Bone marrow (tissue), 2 donors: Measurements from ENCODE around the gene JPH2.
A peak's percentile ranks its signal among the peaks of the same experiment; 100 is the strongest.
"Not testable (repeated sequence)": the region's sequence is repeated elsewhere in the genome, so short reads cannot be mapped to it uniquely, and the experiment has no call there.

Experiments used
- DNase-seq, 2 donors: peaks; one replicate each; lab custom pipeline; 2025; lab: John Stamatoyannopoulos, UW

Gene JPH2

DNA sequence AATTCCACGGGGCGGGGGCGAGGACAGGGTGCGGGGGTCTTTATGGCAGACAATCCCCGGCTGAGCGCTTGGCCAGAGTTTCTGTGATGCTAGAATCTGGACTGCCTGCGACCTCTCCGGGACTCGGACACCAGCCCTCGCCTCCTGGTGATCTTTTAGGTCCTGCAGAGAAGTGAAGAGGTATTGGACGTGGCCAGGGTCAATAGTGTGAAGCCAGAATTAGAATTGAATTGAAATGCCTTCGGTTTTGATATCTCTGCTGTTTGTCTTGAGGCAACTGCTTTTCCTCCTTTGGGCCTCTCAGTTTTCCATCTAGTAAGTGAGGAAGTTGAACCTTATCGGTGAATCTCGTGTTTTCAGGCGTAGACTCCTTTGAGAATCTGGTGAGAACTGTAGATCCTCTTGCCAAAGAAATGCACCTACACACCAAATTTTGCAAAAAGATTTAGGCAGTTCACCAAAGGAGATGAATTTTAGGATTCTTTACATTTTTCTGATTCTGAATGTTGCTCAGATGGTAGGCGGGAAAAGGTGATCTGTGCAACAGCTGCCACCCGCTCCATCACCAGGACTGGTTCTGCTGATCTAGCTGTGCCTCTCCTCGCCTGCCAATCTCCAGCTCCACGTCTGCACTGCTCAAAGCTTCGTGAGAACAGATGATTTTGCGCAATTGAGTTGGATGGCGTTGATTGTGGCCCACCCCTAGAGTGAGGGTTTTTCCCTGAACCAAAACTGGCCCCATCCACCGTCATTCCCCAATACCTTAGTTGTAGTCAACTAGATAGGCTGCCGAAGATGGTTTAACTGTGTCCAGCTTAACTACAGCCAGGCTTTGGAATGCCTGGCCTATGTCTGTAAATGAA is 24.4 kb upstream of the JPH2 start:
- no peak for DNase-seq

DNA sequence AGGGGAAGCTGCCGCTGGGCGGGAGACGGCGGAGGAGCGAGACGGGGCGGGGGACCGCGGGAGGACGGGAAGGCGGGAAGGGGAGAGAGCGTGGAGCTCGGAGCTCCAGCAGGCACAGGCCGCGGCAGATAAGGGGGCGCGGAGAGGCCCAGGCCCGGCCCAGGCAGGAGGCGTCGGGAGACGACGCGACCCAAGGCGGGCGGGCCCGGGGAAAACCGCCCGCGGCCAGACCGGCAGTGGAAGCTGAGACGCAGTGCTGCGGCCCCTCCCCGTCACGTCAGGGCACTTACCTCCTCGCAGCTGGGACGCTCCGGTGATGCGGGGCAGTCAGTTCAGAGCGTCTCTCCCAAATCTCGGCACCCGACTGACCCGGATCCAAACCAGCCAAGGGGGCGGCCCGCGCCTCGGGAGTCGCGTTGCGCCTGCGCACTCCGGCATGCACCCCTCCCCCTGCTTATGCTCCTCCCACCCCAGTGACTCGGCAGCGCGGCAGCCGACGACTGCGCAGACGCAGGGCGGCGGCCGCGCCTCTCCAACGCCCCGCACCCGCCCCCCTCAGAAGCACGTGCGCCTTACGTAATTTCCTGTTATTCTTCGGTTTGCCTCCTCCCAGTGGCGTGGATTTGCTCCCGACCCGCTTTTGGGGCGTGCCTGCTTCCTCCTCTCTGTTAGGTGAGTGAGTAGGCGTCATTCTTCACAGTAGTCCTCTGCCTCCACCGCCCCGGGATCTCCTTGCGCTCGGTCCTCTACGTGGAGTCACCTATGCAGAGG is 23.6 kb upstream of the JPH2 start, which contains the start of gene OSER1:
Gene OSER1, minus strand, starts transcription at position 366 of the 771 bp plus-strand sequence. CDS start 3,814 bp downstream, outside the sequence.
- DNase-seq = peak; percentile 91 to 95

DNA sequence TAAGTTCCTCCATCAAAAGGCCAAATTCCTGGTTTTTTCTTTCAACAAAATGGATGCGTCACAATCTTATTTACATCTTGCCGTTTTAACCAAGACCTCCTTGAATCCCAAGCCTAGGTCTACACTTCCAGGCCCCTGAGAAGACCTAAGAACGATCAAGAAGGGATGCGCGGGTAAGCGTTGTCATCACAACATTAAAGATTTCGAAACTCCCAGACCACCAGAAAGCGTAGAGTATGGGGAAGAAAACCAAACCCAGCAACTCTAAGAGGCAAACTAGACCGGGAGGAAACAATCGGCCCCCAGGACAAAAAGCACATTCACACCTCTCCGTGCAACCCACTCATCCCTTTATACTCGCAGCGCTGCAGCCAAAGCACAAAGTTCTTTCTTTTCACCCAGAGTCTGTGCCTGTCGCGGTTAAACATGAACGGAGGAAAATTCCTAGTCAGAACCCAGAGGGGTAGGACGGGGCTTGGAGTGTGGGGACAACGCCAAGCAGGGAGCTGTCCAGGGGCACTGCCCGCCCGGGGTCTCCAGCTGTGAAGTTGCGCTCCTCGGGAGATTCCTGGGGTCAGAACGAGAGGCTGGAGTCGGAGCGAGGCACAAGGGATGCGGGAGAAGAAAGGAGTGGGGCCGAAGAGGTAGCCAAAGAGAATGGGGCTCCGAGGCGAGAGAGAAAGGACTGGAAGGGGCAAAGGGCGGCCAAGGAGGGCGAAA is 22.9 kb upstream of the JPH2 start:
- DNase-seq = no peak

DNA sequence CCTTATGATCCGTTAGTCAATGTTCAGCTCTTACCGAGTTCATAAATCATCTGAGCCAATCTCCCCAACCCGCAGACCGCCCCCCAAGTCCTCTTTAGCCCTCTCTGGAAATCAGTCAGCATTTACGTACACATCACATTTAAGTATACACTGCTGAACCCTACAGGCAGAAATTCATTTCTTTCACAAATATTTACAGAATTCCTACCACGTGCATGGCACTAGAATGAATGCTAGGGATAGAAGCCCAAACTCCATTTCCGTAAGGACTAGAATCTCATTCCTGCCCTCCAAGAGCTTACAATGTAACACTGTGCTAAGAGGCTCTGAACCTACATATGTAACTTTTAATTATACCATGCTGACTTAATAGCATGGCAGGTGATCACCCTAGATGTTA is 21.8 kb upstream of the JPH2 start:
- DNase-seq = no peak

DNA sequence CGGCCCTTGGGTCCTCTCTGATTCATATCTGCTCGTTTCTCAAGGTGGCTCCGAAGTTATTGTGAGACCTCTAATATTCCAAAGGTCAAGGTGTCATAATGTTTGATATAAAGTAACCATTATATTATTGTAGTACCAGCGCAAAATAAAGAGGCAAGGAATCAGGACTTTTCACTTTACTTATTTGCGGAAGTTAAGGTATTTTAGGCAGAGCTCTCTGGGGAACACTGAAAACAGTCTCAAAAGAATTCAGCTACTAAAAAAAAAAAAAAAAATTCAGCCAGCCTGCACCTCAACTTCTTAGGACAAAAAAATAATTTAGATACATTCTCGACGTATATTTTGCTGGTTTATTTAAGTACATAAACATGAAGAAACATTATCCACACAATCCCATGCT is 21.2 kb upstream of the JPH2 start:
- DNase-seq = no peak

DNA sequence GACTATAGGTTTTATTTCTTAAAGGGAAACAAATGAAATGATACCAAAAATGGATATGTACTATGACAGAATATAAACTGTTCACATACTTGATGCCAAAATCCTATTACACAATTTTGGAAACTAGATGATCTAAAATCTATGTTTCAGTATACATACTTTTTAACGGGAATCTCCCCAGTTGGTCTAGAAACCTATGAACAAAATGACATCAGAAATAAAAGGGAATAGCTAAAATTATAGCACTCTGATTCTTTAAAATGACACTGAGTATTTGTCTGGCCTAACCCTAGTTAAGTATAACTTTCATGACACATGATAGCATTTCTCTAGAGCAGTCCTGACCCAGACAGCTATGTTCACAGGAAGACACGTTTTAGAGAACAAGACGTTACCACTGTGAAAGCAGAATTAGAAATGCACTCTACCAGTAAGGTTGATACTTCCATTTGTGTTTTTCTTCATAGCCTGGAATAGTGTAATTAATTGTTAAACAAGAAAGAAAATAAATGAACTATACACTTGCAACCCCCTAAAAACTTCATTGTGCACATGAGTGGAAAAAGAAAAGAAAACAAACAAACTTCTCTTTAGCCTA is 20.2 kb upstream of the JPH2 start:
- DNase-seq = no peak

DNA sequence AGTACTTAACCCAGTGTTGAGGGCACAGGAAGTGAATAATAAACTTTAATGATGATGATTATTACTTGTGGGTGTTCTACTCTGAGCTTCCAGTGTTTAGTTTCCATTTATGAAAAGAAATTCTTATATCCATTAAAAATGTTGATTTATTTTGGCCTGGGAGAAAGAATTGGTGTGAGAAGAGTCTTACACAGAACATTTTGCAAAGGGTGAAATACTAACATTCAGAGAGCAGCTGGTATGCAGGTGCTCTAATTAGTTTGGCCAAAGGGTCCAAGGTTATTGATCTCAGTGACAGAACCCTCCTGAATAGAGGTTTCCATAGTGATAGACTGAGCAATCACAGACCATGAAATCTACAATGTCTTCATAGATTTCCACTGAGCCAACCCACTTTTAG is 19.1 kb upstream of the JPH2 start:
- no peak for DNase-seq

DNA sequence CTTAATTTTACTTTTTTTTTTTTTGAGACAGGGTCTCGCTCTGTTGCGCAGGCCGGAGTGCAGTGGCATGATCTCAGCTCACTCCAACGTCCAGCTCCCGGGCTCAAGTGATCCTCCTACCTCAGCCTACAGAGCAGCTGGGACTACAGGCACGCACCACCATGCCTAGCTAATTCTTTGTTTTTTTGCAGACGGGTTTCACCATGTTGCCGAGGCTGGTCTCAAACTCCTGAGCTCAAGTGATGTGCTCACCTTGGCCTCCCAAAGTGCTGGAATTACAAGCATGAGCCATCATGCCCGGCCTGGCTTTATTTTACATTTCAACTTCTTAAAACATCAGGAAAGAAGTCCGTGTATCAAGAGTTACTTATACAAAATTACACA is 17.8 kb upstream of the JPH2 start:
- no peak for DNase-seq

DNA sequence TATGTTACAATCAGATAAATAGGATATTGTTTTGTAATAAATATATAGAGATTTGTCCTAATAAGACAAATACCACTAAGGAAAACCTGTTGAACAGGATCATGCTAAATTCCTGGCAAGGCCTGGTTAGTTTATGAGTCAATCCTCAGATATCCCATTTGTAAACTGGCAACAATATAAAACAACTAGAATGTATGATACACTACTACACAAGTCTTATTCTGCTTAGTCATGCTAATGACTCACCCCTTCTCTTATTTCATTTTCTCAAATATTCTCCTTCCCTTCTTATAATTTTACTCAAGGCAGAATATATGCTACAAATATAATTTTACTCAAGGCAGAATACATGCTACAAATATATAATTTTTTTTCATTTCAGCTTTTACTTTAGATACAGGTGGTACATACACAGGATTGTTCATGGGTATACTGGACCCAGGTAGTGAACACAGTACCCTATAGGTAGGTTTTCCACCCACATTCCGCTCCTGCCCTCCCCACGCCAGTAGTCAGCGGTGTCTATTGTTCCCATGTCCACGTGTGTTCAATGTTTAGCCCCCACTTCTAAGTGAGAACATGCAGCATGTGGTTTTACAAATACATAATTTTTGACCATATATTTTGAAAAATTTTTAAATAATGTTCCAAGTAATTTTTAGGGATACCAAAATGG is 17.3 kb upstream of the JPH2 start:
- peak in 1 of 2 donors; percentile 38 for DNase-seq

DNA sequence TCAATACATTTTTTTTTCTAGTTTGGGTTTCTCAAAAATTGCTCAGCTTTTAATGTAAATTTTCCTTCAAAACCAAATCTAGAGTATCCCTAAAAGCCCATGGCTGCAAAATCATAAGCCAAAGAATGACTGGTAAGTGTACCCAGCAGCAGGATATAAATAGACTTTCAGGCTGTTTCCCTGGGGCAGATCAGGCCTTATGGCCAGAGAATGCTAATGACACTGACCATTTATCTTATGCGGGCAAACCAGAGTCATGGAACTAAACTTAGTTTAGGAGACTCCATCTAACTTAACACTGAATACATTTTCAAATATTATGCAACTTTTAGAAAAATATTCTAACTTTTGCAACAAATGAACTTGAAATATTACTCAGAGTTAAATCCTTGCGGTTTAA is 16.2 kb upstream of the JPH2 start:
- DNase-seq = no peak

DNA sequence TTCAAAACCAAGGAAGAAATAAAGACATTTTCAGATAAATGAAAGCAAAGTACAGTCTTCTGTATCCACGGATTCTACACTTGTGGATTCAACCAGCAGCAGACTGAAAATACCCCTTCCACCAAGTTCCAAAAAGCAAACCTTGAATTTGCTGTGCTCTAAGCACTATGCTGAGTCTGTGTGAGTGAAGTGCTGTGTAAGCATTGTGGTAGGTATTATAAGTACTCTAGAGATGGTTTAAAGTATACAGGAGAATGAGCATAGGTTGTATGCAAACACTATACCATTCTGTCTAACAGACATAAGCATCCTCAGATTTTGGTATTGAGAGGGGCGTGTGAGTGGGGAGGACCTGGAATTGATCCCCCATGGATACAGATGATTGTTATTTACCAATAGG is 14.0 kb upstream of the JPH2 start:
- DNase-seq = no peak

DNA sequence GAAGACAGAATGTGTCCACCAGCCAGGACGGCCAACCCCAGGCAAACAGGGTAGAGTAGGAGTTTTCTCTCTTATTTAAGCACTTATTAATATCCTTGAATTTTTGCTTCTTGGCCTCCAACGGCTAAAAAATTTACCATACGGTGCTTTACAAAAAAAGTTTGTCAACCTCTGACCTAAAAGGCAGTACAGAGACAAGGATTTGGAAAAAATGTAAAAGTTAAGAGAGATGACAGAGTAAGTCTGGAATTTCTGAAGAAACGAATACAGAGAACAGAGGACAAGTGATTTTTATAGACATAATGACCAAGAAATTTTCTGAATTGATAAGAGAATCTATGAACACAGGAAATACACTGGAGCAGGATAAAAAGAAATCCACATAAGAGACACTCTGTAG is 13.4 kb upstream of the JPH2 start:
- DNase-seq = no peak

DNA sequence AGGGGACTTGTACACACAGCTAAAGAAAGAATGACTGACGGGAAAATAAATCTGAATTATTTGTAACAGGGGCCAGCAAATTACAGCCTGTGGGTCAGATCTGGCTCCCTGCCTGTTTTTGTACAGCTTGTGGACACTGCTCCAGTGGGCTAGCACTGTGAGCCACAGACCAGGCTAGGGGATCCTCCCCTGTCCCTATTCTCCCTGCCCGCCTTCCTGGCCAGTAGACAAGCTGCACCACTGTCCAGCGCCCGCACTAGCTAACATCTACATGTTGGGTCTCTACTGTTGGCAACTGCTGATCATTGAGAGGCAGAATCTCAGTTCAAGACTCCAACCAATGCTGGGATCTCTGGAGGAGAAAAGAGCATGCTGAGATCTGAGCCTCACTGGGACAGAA is 12.9 kb upstream of the JPH2 start:
- DNase-seq = no peak

DNA sequence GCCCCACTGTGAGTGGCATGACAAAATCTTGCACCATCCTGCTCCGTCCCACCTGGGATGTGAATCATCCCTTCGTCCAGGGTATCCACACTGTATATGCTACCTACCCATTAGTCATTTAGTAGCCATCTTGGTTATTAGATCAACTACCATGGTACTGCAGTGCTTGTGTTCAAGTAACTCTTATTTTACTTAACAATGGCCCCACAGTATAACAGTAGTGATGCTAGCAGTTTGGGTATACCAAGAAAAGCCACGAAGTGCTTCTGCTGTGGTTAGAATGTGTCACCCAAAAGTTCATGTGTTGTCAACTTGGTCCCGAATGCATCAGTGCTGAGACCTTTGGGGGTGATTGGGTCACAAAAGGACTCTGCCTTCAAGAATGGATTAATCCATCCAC is 11.9 kb upstream of the JPH2 start:
- no peak for DNase-seq

DNA sequence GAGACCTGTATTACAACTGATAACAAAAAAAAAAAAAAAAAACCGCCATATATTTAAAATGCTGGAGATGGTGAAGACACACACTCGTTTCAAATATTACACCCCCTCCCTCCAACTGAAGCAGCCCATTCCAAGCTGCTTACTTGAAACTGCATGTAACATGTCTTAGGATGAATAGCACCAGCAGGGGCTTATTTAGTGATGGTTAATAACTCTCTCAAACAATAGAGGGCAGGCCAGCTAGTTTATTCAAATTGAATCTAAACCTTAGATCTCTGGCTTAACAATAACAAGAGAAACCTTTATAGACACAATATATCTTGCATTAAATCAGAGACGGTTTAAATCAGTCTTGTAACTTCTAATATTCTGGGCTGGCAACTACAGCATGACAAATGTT is 9.3 kb upstream of the JPH2 start:
- no peak for DNase-seq

DNA sequence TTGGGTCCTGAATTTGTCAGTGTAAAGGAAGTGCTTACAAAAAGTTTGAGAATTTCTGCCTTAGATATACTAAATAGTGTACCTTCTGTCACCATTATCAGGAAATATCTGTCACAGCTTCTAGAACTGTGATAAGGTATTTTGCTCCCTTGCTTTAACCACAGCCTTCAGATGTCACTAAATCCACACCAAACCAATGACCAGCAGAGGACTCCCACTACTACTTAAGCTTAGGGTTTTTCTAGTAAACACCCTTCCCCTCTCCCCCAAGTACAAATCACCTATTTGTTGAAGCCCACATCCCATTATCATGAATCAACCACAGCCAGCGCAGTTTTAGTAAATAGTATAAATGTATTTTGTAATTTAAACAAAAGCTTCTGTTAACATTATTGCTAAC is 8.6 kb upstream of the JPH2 start:
- no peak for DNase-seq

DNA sequence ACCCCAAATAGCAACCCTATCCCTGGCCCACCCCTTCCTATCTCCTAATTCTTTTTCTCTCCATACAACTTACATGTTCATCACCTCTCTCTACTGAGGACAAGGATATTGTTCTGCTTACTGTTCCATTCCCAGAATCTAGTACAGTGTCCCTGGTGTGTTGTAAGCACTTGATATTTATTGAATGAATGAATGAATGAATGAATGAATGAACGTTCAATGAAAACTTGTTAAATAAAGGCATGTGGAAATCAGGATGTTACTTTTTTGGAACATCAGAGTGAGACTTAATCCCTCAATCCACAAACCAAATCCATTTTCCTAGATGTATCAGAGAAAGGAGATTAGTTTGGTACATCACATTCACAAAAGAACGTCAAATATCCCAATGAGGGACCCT is 6.8 kb upstream of the JPH2 start:
- DNase-seq = no peak

DNA sequence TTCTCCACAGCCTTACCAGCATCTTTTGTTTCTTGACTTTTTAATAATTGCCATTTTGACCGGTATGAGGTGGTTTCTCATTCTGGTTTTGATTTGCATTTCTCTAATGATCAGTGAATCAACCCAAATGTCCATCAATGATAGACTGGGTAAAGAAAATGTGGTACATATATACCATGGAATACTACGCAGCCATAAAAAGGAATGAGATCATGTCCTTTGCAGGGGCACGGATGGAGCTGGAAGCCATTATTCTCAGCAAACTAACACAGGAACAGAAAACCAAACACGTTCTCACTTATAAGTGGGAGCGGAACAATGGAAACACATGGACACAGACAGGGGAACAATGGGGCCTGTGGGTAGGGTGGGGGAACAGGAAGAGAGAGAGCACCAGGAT is 4.7 kb upstream of the JPH2 start:
- DNase-seq = not testable (repeated sequence)

DNA sequence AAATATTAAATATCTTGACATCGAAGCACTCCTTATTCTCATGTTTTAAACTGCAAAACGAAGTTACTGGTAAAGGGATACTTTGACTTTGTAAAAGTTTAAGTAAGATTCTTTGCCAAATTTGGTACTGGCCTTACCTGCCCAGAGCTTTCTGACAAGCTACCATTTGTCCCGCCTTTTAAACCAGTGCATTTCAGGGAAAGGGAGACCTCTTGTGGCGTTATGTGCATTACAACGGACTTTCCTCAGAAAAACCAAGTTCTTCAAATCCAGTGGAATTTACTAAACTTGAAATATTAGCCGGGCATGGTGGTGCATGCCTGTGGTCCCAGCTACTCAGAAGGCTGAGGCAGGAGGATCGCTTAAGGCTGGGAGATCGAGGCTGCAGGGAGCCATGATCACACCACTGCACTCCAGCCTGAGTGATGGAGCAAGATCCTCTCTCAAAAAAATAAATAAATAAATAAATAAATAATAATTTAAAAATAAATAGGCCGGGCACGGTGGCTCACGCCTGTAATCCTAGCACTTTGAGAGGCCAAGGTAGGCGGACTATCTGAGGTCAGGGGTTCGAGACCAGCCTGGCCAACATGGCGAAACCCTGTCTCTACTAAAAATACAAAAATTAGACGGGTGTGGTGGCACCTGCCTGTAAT is 3.3 kb upstream of the JPH2 start:
- peak in 1 of 2 donors; percentile 20 for DNase-seq

DNA sequence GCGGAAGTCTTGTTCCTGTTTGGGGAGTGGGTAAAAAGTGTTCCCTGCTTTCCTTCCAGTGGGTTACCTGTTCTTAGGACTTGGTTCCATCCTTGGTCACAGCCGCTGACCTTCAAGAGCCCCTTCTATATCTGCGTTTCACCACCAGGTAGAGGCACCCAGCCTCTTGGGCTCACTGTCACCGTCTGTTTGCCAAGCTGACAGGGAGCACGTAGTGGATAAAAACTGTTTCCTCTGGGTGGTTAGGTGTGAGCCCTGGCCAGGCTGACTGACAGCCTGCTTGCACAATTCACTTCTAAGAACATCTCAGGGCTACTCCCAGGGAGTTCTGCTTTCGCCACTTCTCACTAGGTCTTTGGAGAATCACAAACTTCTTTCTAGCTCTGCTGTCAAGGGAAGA is 1.8 kb upstream of the JPH2 start:
- DNase-seq = no peak
